Endothelial cell of umbilical vein (primary cell): ENCODE results near the gene CBLB. TPM values are rescaled to one million over a fixed set of nuclear protein-coding genes. Genes with fewer than 3 reads are reported as not detected.

Experiments
- BruUV-seq: library from RNA; stranded (reverse); fragments of 400-500 nt; replicated peaks from 2 replicates; lab custom pipeline; 2021; lab: Mats Ljungman, UMichigan
- CTCF ChIA-PET: fragments of 300-600, 350-600 bp; sonication (Branson Sonifier 250); formaldehyde crosslinking; loops from one replicate; lab custom pipeline; 2021; ENCODE audit warnings: antibody characterized with exemption, inconsistent platforms; lab: Charles Lee
- POLR2A ChIA-PET: fragments of 300-600, 350-600 bp; sonication (Branson Sonifier 250); formaldehyde crosslinking; loops from one replicate; lab custom pipeline; 2021; ENCODE audit warnings: antibody characterized with exemption, inconsistent platforms; lab: Charles Lee
- DNase-seq: peaks from one replicate; pipeline ENCODE4 v3.0.0-alpha.2; 2011; ENCODE audit warnings: low read depth, low spot score
- FAIRE-seq: peaks from 2 replicates; lab custom pipeline; 2011; peaks lifted over from hg19 to GRCh38; lab: Jason Lieb, UNC
- H2AFZ ChIP-seq: 2 replicates; pipeline ENCODE4 v1.6.0; 2012; ENCODE audit warnings: low read depth, low read length, control low read depth, inconsistent platforms
- H3K27ac ChIP-seq: 2 replicates; pipeline ENCODE4 v1.5.1; 2011; ENCODE audit warnings: low read depth, mild to moderate bottlenecking, control low read depth, low read length, moderate library complexity; ENCODE audit not compliant: insufficient read depth
- H3K27me3 ChIP-seq, 2 experiments: 2 replicates each; pipeline versions ENCODE4 v1.6.0 to v1.6.1; 2011; ENCODE audit warnings: low read length in 2 of 2, mixed read lengths in 1 of 2; ENCODE audit not compliant: control insufficient read depth in 2 of 2, insufficient read depth in 2 of 2
- H3K36me3 ChIP-seq, 2 experiments: 2 replicates in 1 of 2; 3 replicates in 1 of 2; pipeline ENCODE4 v1.5.1; 2011; ENCODE audit warnings: low read length in 2 of 2, mild to moderate bottlenecking in 1 of 2, moderate library complexity in 1 of 2; ENCODE audit not compliant: control insufficient read depth in 2 of 2, insufficient read depth in 2 of 2; ENCODE audit errors: extremely low read depth in 1 of 2
- H3K4me1 ChIP-seq: 3 replicates; pipeline ENCODE4 v1.5.1; 2011; ENCODE audit warnings: mild to moderate bottlenecking, low read length; ENCODE audit not compliant: control insufficient read depth, insufficient read depth; ENCODE audit errors: extremely low read depth
- H3K4me2 ChIP-seq: 2 replicates; pipeline ENCODE4 v1.6.1; 2011; ENCODE audit warnings: low read length, control low read depth, mixed read lengths; ENCODE audit not compliant: insufficient read depth
- H3K4me3 ChIP-seq, 3 experiments: fragments of 200-600 bp in 1 of 3; sonication (generic), shearing (Covaris generic) in 1 of 3; replicated peaks in 1 of 3; 2 replicates each; pipeline ENCODE4 v1.5.1; 2011 to 2016; ENCODE audit warnings: control low read depth in 3 of 3, low read length in 3 of 3, mild to moderate bottlenecking in 2 of 3, inconsistent platforms in 1 of 3, low read depth in 1 of 3, moderate library complexity in 1 of 3; ENCODE audit not compliant: insufficient read depth in 1 of 3
- H3K79me2 ChIP-seq: 2 replicates; pipeline ENCODE4 v1.6.0; 2012; ENCODE audit warnings: low read length, inconsistent platforms; ENCODE audit not compliant: control insufficient read depth, insufficient read depth
- H3K9ac ChIP-seq: replicated peaks from 2 replicates; pipeline ENCODE3; 2011; ENCODE audit warnings: low read length, control low read depth; ENCODE audit not compliant: insufficient read depth; ENCODE audit errors: extremely low read depth
- H3K9me1 ChIP-seq: replicated peaks from 3 replicates; pipeline ENCODE4 v1.6.0; 2011; ENCODE audit warnings: mild to moderate bottlenecking, low read length; ENCODE audit not compliant: control insufficient read depth, insufficient read depth; ENCODE audit errors: extremely low read depth
- H3K9me3 ChIP-seq: replicated peaks from 2 replicates; pipeline ENCODE4 v1.5.1; 2012; ENCODE audit warnings: low read length, inconsistent platforms; ENCODE audit not compliant: control insufficient read depth, insufficient read depth
- H4K20me1 ChIP-seq: replicated peaks from 2 replicates; pipeline ENCODE3; 2011; ENCODE audit warnings: mild to moderate bottlenecking, low read length; ENCODE audit not compliant: control insufficient read depth, insufficient read depth; ENCODE audit errors: extremely low read depth
- EZH2 ChIP-seq: IDR thresholded peaks from 2 replicates; pipeline ENCODE4 v1.6.1; 2012; ENCODE audit warnings: borderline replicate concordance, low read depth, mild to moderate bottlenecking, moderate library complexity, low read length, inconsistent platforms; ENCODE audit not compliant: severe bottlenecking
- FOS ChIP-seq: IDR thresholded peaks from 2 replicates; pipeline ENCODE4 v1.6.1; 2011; ENCODE audit warnings: mild to moderate bottlenecking, low read length, moderate library complexity, borderline replicate concordance; ENCODE audit not compliant: insufficient read depth
- GATA2 ChIP-seq: IDR thresholded peaks from 2 replicates; pipeline ENCODE4 v1.7.0; 2011; ENCODE audit warnings: low read depth, mild to moderate bottlenecking, moderate library complexity, mixed read lengths, low read length; ENCODE audit not compliant: insufficient read length, insufficient read depth
- JUN ChIP-seq: IDR thresholded peaks from 2 replicates; pipeline ENCODE4 v1.6.1; 2011; ENCODE audit warnings: borderline replicate concordance, low read depth; ENCODE audit not compliant: insufficient read length, insufficient read depth
- MYC ChIP-seq: IDR thresholded peaks from one replicate; pipeline ENCODE4 v1.6.1; 2011; ENCODE audit warnings: mild to moderate bottlenecking, low read depth, low read length
- POLR2AphosphoS5 ChIP-seq: IDR thresholded peaks from 2 replicates; pipeline ENCODE4 v1.6.1; 2012; ENCODE audit warnings: low read depth, mild to moderate bottlenecking, control low read depth, low read length, moderate library complexity; ENCODE audit not compliant: insufficient read depth
- dilution Hi-C: fragments of 300-500 bp; cut with MboI; formaldehyde crosslinking; loops from one replicate; pipeline ENCODE4 v1.15.0; 2019; ENCODE audit warnings: low sequenced_read_pairs; ENCODE audit not compliant: extremely low pct_ligation_motif_present
- intact Hi-C: fragments of 100-400 bp; cut with micrococcal nuclease; formaldehyde crosslinking; loops from one replicate; pipeline ENCODE4 v1.10.0; 2022
- polyA plus RNA-seq, 4 experiments: library from polyadenylated mRNA; depleted of rRNA in 3 of 4; stranded (reverse) in 3 of 4; unstranded in 1 of 4; fragments of >200 nt; gene quantifications; 2 replicates each; pipeline versions ENCODE4 v1.2.1 to v1.2.3, GENCODE V29; 2011 to 2012; ENCODE audit warnings: missing spikeins in 1 of 4
- total RNA-seq: library from RNA; stranded (reverse); gene quantifications from 2 replicates; pipeline ENCODE4 v1.2.3, GENCODE V29; 2021
- TF ChIP-seq, protein P1 (sequence below): IDR thresholded peaks from 2 replicates; pipeline ENCODE4 v1.6.1; 2011; ENCODE audit not compliant: insufficient read depth, insufficient read length
- TF ChIP-seq, protein P2 (sequence below), 2 donors: IDR thresholded peaks; 1 replicate in 1 of 2; 2 replicates in 1 of 2; pipeline ENCODE4 v1.5.1; 2011; ENCODE audit warnings: low read length in 2 of 2, mild to moderate bottlenecking in 2 of 2, moderate library complexity in 2 of 2, control low read depth in 1 of 2, inconsistent platforms in 1 of 2, low read depth in 1 of 2; ENCODE audit not compliant: insufficient read depth in 1 of 2; ENCODE audit errors: extremely low read depth in 1 of 2

The CBLB gene
- total and polyA plus RNA-seq, 2 donors (not counting 3 experiments of a cell fraction or from before 2014, with no cell fraction given) = 17.8 to 39.6 TPM

DNA sequence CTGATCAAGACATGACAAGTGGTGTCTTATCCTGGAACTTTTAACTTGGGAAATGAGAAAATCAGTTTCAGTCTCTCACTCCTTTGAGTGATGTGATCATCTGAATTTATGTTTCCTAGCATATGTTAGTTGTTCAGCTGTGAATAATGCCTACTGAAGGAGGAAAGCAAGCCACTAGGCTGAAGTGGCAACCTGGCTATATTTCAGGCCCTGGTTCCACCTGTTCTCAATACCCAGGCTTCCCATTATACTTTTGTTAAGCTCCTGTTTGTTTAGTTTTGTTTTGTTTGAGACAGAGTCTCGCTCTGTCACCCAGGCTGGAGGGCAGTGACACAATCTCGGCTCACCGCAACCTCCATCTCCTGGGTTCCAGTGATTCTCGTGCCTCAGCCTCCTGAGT is 258.3 kb downstream of the CBLB start:
- H3K9me1 ChIP-seq = no peaks in the 10 kb centered on the region
- intact Hi-C loops (no loop called here), dilution Hi-C loops (no loop called here)
- no peaks in the 10 kb centered on the region for H4K20me1 ChIP-seq
- no peak overlapping the region for H3K9ac ChIP-seq
- ChIA-PET POLR2A (no interaction called here), CTCF (no interaction called here)
- H3K4me2 ChIP-seq = no peak overlapping the region
- no peaks in the 10 kb centered on the region for H3K79me2 ChIP-seq
- TF ChIP-seq EZH2 (no peak), MYC (no peak)
- no peaks in the 10 kb centered on the region for H3K4me1 ChIP-seq
- H3K27me3 ChIP-seq = no peaks in the 10 kb centered on the region
- H3K36me3 ChIP-seq = no peaks in the 10 kb centered on the region
- no peak overlapping the region for H3K27ac ChIP-seq
- no peak overlapping the region for H2AFZ ChIP-seq
- no TSS peak for BruUV-seq
- FAIRE-seq = no peak
- H3K4me3 ChIP-seq = no peak overlapping the region
- no peaks in the 10 kb centered on the region for H3K9me3 ChIP-seq
- DNase-seq = no peak

DNA sequence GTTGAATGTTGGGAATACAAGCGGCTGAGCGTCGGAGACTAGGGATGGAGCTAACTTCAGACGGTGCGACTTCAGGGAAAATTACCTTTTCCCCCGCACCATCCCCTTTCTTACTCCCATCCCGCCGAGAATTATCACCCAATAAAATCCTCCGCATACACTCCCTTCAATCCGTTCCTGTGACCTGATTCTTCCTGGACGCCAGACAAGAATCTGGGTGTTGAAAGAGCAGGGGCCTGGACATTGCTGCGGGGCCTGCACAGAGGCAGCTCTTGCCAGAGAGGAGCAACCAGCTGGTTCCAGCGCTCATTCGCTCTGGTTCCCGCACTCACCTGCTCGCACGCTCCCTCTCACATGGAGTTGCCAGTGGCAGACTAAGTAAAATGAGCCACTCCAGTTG is 260.2 kb downstream of the CBLB start:
- Histone ChIP-seq H3K9me1 (no peaks in the 10 kb centered on the region), H3K4me1 (no peaks in the 10 kb centered on the region), H3K36me3 (no peaks in the 10 kb centered on the region), H3K4me3 (no peak overlapping the region), H3K27ac (no peak overlapping the region), H4K20me1 (no peaks in the 10 kb centered on the region), H3K79me2 (no peaks in the 10 kb centered on the region), H2AFZ (no peak overlapping the region), H3K9me3 (no peaks in the 10 kb centered on the region), H3K27me3 (no peaks in the 10 kb centered on the region), H3K4me2 (no peak overlapping the region), H3K9ac (no peak overlapping the region)
- TF ChIP-seq, protein P1, sequence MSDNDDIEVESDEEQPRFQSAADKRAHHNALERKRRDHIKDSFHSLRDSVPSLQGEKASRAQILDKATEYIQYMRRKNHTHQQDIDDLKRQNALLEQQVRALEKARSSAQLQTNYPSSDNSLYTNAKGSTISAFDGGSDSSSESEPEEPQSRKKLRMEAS = no peak
- no peak for TF ChIP-seq GATA2
- TF ChIP-seq MYC = no peak
- no peak for TF ChIP-seq EZH2
- no peak for TF ChIP-seq POLR2AphosphoS5
- no peak for TF ChIP-seq FOS
- TF ChIP-seq JUN = no peak
- TF ChIP-seq, protein P2, sequence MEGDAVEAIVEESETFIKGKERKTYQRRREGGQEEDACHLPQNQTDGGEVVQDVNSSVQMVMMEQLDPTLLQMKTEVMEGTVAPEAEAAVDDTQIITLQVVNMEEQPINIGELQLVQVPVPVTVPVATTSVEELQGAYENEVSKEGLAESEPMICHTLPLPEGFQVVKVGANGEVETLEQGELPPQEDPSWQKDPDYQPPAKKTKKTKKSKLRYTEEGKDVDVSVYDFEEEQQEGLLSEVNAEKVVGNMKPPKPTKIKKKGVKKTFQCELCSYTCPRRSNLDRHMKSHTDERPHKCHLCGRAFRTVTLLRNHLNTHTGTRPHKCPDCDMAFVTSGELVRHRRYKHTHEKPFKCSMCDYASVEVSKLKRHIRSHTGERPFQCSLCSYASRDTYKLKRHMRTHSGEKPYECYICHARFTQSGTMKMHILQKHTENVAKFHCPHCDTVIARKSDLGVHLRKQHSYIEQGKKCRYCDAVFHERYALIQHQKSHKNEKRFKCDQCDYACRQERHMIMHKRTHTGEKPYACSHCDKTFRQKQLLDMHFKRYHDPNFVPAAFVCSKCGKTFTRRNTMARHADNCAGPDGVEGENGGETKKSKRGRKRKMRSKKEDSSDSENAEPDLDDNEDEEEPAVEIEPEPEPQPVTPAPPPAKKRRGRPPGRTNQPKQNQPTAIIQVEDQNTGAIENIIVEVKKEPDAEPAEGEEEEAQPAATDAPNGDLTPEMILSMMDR (IDR thresholded peaks at IDR 0.05; ENCODE audit: extremely low read depth in 1 of 2, insufficient read depth in 1 of 2, low read depth in 1 of 2, low read length in 2 of 2) = no peak
- DNase-seq (no peak), FAIRE-seq (no peak)
- dilution Hi-C loops = no loop called here
- BruUV-seq = no TSS peak
- intact Hi-C loops = no loop called here
- CTCF ChIA-PET = no interaction called here
- POLR2A ChIA-PET = no interaction called here
